Prostate gland (tissue), 2 donors: ENCODE results near the gene SLX1A. TPM values are rescaled to one million over a fixed set of nuclear protein-coding genes. Genes with fewer than 3 reads are reported as not detected.

Experiments
- DNase-seq: peaks from one replicate; pipeline ENCODE4 v3.0.0-alpha.2; 2019; ENCODE audit warnings: low spot score
- H3K27ac ChIP-seq, 2 donors: fragments of 200-600 bp; sonication (generic); 2 replicates each; pipeline ENCODE4 v1.5.1; 2017 to 2019
- H3K27me3 ChIP-seq: fragments of 200-600 bp; sonication (generic); replicated peaks from 2 replicates; pipeline ENCODE4 v1.5.1; 2019; ENCODE audit not compliant: insufficient read depth
- H3K36me3 ChIP-seq, 2 donors: fragments of 200-600 bp; sonication (generic); 1 replicate in 1 of 2; 2 replicates in 1 of 2; pipeline versions ENCODE4 v1.5.1 to v1.8.1; 2017 to 2019
- H3K4me1 ChIP-seq: fragments of 200-600 bp; sonication (generic); replicated peaks from 2 replicates; pipeline ENCODE4 v1.5.1; 2019
- H3K4me3 ChIP-seq, 2 donors: fragments of 200-600 bp; sonication (generic); 2 replicates each; pipeline ENCODE4 v1.5.1; 2017 to 2019
- H3K9me3 ChIP-seq: fragments of 200-600 bp; sonication (generic); 2 replicates; pipeline ENCODE4 v1.5.1; 2017
- POLR2A ChIP-seq: fragments of 450-650 bp; IDR thresholded peaks from one replicate; pipeline ENCODE4 v1.6.1; 2016; ENCODE audit warnings: antibody characterized with exemption, mild to moderate bottlenecking
- POLR2AphosphoS5 ChIP-seq: sonication (generic); formaldehyde crosslinking; IDR thresholded peaks from one replicate; pipeline ENCODE4 v1.6.1; 2017; ENCODE audit warnings: antibody characterized with exemption
- WGBS: methylation state at CpG from one replicate; pipeline ENCODE4 v1.1.5; 2018; 5-methylcytosine and 5-hydroxymethylcytosine counted together
- intact Hi-C: fragments of 100-400 bp; cut with DNase I; formaldehyde crosslinking; loops from one replicate; pipeline ENCODE4 v1.14.2; 2022
- total RNA-seq, 2 donors: library from RNA; depleted of rRNA; stranded (reverse); fragments of >200 nt; gene quantifications; one replicate each; pipeline ENCODE4 v1.1.0, GENCODE V29; 2016
- TF ChIP-seq, protein P1 (sequence below), 4 experiments: fragments of 200-600 bp in 2 of 4; fragments of 450-650 bp in 2 of 4; sonication (generic) in 2 of 4; IDR thresholded peaks; 1 replicate in 3 of 4; 2 replicates in 1 of 4; pipeline ENCODE4 v1.5.1; 2016 to 2019; ENCODE audit warnings: antibody characterized with exemption in 4 of 4, mild to moderate bottlenecking in 2 of 4, moderate library complexity in 2 of 4

The SLX1A gene
- total RNA-seq, 2 donors from 2014 or later = 36.8 to 41.3 TPM

DNA sequence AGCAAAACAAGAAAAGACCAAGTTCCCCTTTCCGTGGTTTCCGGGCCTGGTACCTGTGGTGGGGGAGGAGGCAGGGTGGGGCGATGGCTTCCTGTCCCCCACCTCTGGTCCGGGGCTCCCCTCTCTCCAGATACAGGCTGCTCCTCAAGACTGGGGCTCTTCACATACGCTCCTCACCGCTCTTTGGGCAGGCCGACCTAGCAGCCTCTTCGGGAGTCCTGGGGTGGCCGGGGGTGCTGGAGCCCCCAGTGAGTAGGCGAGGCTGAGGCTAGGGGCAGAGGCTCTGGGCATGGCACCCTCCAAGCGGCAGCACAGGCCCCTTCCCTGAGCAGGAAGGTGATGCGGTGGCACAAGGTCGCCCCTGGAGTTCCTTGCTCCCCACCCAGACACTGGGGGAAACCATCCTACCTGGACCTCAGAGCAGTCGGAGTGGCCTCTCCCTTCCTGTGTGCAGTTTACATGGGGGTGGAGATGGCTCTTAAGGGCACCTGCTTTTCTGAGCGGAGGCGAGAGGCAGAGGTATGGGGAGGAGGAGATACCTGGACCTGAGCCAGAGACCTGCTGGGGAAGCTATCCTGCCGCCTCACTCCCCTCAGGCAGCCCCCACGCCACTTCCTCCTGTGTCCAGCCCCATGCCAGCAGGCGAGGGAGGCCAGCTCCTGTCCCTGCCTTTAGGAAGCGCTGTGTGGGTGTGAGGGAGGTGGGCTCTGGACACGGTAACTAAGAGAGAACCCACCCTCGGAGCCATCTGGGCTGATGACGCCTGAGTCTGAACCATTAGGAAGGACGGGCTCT, 9.4 kb upstream of the SLX1A start:
- DNase-seq = no peak
- Histone ChIP-seq H3K4me3 (peak overlapping the region; percentile 48 to 49), H3K27me3 (no peaks in the 10 kb centered on the region), H3K9me3 (no peaks in the 10 kb centered on the region), H3K27ac (no peak overlapping the region), H3K4me1 (no peaks in the 10 kb centered on the region), H3K36me3 (no peaks in the 10 kb centered on the region)
- WGBS = 35% methylated on average over 23 of the region's 24 CpGs
- intact Hi-C loops = no loop called here
- TF ChIP-seq, protein P1, sequence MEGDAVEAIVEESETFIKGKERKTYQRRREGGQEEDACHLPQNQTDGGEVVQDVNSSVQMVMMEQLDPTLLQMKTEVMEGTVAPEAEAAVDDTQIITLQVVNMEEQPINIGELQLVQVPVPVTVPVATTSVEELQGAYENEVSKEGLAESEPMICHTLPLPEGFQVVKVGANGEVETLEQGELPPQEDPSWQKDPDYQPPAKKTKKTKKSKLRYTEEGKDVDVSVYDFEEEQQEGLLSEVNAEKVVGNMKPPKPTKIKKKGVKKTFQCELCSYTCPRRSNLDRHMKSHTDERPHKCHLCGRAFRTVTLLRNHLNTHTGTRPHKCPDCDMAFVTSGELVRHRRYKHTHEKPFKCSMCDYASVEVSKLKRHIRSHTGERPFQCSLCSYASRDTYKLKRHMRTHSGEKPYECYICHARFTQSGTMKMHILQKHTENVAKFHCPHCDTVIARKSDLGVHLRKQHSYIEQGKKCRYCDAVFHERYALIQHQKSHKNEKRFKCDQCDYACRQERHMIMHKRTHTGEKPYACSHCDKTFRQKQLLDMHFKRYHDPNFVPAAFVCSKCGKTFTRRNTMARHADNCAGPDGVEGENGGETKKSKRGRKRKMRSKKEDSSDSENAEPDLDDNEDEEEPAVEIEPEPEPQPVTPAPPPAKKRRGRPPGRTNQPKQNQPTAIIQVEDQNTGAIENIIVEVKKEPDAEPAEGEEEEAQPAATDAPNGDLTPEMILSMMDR (IDR thresholded peaks at IDR 0.05) = no peak
- TF ChIP-seq POLR2A (no peak), POLR2AphosphoS5 (no peak)

DNA sequence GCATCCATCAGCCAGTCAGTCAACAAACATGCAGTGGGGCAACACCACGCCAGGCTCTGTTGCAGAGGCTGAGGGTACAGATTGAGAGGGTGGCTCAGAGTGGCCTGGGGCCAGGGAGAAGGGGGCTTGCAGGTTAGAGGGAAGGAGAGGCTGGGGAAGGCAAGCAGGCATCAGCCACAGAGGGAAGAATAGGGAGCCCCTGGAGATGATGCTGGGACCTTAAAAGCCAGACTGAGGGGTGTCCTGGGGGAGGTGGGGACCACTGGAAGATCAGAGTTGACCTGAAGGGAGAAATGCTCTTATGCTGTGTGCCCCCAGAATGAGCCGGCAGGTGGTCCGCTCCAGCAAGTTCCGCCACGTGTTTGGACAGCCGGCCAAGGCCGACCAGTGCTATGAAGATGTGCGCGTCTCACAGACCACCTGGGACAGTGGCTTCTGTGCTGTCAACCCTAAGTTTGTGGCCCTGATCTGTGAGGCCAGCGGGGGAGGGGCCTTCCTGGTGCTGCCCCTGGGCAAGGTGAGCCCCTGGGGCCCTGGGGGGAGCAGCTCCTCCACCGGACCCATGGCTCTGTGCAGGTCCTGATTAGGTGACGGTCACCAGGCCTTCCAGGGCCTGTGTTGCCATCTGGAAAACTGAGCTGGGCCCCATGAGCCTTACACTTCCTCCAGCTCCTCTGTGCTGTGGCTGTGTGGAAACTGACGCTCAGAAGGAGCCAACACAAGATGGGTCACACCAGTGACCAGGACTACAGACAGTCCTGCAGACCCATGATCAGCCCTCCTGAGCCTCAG, 8.6 kb upstream of the SLX1A start:
- WGBS = 84% methylated on average over 11 of the region's 13 CpGs
- no peak overlapping the region for H3K27ac ChIP-seq
- DNase-seq = no peak
- intact Hi-C loops = no loop called here
- TF ChIP-seq POLR2AphosphoS5 = no peak
- TF ChIP-seq, protein P1 (IDR thresholded peaks at IDR 0.05) = no peak
- TF ChIP-seq POLR2A = no peak
- H3K27me3 ChIP-seq = no peaks in the 10 kb centered on the region
- peak overlapping the region; percentile 48 to 49 for H3K4me3 ChIP-seq
- H3K36me3 ChIP-seq = no peaks in the 10 kb centered on the region
- no peaks in the 10 kb centered on the region for H3K4me1 ChIP-seq
- H3K9me3 ChIP-seq = no peaks in the 10 kb centered on the region

DNA sequence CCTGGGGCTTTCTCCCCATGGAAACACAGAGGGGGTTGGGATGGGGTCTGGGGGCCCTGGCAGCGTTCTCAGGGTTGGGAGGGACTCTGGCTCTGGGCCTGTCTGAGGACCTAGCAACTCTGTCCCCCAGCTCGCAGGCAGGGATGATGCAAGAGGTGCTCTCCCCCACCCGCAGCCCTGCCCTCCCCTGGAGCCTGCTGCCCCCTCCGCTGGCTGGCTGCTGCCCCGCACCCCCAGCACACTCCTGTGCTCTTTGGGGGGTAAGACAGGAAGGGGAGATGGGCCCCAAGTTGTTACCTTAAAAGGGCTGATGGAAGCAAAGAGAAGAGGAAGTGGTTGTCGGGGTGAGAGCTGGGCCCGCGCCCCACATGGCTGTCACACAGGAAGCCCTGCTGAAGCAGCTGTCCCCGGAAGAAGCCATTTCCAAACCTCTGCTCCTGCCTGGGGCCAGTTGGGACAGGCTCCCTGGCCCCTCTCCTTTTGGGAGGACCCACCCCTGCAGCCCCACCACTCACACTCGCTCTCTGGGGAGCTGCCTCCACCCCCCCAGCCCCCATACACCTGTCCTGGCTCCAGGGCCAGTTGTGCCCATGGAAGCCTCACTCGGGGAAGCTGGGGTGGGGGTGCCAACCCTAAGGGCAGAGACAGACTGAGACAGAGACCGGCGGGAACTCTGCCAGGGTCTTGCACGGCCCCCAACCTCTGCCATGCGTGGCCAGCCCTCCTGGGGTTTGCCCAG, 7.8 kb upstream of the SLX1A start:
- intact Hi-C loops = no loop called here
- TF ChIP-seq, protein P1 (IDR thresholded peaks at IDR 0.05) = no peak
- no peak for TF ChIP-seq POLR2AphosphoS5
- no peak for TF ChIP-seq POLR2A
- no peaks in the 10 kb centered on the region for H3K27me3 ChIP-seq
- H3K9me3 ChIP-seq = no peaks in the 10 kb centered on the region
- H3K4me3 ChIP-seq = no peak overlapping the region
- no peaks in the 10 kb centered on the region for H3K36me3 ChIP-seq
- no peak overlapping the region for H3K27ac ChIP-seq
- H3K4me1 ChIP-seq = no peaks in the 10 kb centered on the region
- DNase-seq = no peak
- WGBS = 81% methylated on average over 13 of the region's 15 CpGs

DNA sequence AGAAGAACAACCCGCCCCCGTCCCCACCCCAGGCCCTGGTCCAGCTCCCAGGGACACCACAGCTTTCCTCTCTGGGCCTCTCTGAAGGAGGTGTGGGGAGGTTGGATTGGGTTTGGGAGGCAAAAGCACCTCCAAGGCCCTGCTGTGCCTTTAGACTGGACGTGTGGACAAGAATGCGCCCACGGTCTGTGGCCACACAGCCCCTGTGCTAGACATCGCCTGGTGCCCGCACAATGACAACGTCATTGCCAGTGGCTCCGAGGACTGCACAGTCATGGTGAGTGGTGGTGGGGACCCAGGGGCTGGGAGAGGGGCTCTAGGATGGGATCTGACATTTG, 7.3 kb upstream of the SLX1A start:
- Histone ChIP-seq H3K27me3 (no peaks in the 10 kb centered on the region), H3K4me3 (no peak overlapping the region), H3K36me3 (no peaks in the 10 kb centered on the region), H3K4me1 (no peaks in the 10 kb centered on the region), H3K9me3 (no peaks in the 10 kb centered on the region), H3K27ac (no peak overlapping the region)
- intact Hi-C loops = no loop called here
- whole genome bisulfite sequencing = 78% methylated on average over 9 of the region's 9 CpGs
- TF ChIP-seq, protein P1 (IDR thresholded peaks at IDR 0.05) = no peak
- TF ChIP-seq POLR2AphosphoS5 = no peak
- no peak for TF ChIP-seq POLR2A
- DNase-seq = no peak
